CD14-positive monocyte (primary cell): ENCODE data around the gene SMURF1. TPM values are rescaled to one million over a fixed set of nuclear protein-coding genes. Genes with fewer than 3 reads are reported as not detected.

ENCODE experiments used
- DNase-seq, 3 donors: peaks; one replicate each; pipeline ENCODE4 v3.0.0-alpha.2; 2011 to 2022
- H2AFZ ChIP-seq: 2 replicates; pipeline ENCODE4 v1.6.0; 2012; ENCODE audit warnings: mild to moderate bottlenecking, low read depth, low read length, inconsistent platforms; ENCODE audit not compliant: insufficient read depth, poor library complexity, severe bottlenecking
- H3K27ac ChIP-seq, 2 donors: 1 replicate in 1 of 2; 2 replicates in 1 of 2; pipeline ENCODE4 v1.5.1; 2012 to 2013; ENCODE audit warnings: low read length in 2 of 2, control low read depth in 1 of 2, inconsistent platforms in 1 of 2, low read depth in 1 of 2, mild to moderate bottlenecking in 1 of 2
- H3K27me3 ChIP-seq, 2 donors: one replicate each; pipeline versions ENCODE4 v1.6.0 to v1.6.1; 2011 to 2013; ENCODE audit warnings: low read length in 2 of 2; ENCODE audit not compliant: control insufficient read depth in 2 of 2, insufficient read depth in 2 of 2
- H3K36me3 ChIP-seq, 2 donors: replicated peaks in 1 of 2; 1 replicate in 1 of 2; 2 replicates in 1 of 2; pipeline versions ENCODE4 v1.5.1 to v1.6.1; 2012 to 2013; ENCODE audit warnings: low read length in 2 of 2, control low read depth in 1 of 2, inconsistent platforms in 1 of 2, mild to moderate bottlenecking in 1 of 2; ENCODE audit not compliant: insufficient read depth in 2 of 2, control insufficient read depth in 1 of 2
- H3K4me1 ChIP-seq, 2 donors: 1 replicate in 1 of 2; 2 replicates in 1 of 2; pipeline versions ENCODE4 v1.5.1 to v1.6.1; 2012 to 2013; ENCODE audit warnings: low read length in 2 of 2, control low read depth in 1 of 2, inconsistent platforms in 1 of 2, mild to moderate bottlenecking in 1 of 2, moderate library complexity in 1 of 2; ENCODE audit not compliant: insufficient read depth in 2 of 2, control insufficient read depth in 1 of 2
- H3K4me2 ChIP-seq: replicated peaks from 2 replicates; pipeline ENCODE3; 2012; ENCODE audit warnings: low read length, moderate library complexity, mild to moderate bottlenecking; ENCODE audit not compliant: poor library complexity, severe bottlenecking; ENCODE audit errors: extremely low read depth
- H3K4me3 ChIP-seq, 3 experiments: fragments of 200-600 bp in 1 of 3; sonication (generic) in 1 of 3; replicated peaks in 1 of 3; 1 replicate in 2 of 3; 2 replicates in 1 of 3; pipeline ENCODE4 v1.5.1; 2011 to 2013; ENCODE audit warnings: low read length in 3 of 3, mild to moderate bottlenecking in 3 of 3, control low read depth in 2 of 3, low read depth in 2 of 3, inconsistent platforms in 1 of 3, moderate library complexity in 1 of 3
- H3K79me2 ChIP-seq: 2 replicates; pipeline ENCODE4 v1.6.0; 2012; ENCODE audit warnings: mild to moderate bottlenecking, control low read depth, inconsistent platforms, low read length, moderate library complexity; ENCODE audit not compliant: insufficient read depth
- H3K9ac ChIP-seq: 2 replicates; pipeline ENCODE4 v1.6.0; 2017; ENCODE audit warnings: low read length, mild to moderate bottlenecking; ENCODE audit not compliant: insufficient read depth, poor library complexity, severe bottlenecking
- H3K9me3 ChIP-seq, 2 donors: replicated peaks in 1 of 2; 1 replicate in 1 of 2; 2 replicates in 1 of 2; pipeline versions ENCODE4 v1.5.1 to v1.6.1; 2012 to 2013; ENCODE audit warnings: low read length in 2 of 2, control low read depth in 1 of 2; ENCODE audit not compliant: control insufficient read depth in 1 of 2, insufficient read depth in 1 of 2
- H4K20me1 ChIP-seq: 2 replicates; pipeline ENCODE4 v1.6.0; 2012; ENCODE audit warnings: mild to moderate bottlenecking, low read length, control low read depth, moderate library complexity; ENCODE audit not compliant: insufficient read depth
- H3K27ac Mint-ChIP-seq, 7 donors: one replicate each; pipeline ENCODE4 v1.8.0; 2020; ENCODE audit warnings: mild to moderate bottlenecking in 7 of 7, mixed read lengths in 7 of 7, moderate library complexity in 6 of 7, inconsistent platforms in 2 of 7
- H3K27me3 Mint-ChIP-seq, 3 donors: one replicate each; pipeline ENCODE4 v1.8.0; 2021 to 2022; ENCODE audit warnings: low read depth in 3 of 3, mild to moderate bottlenecking in 3 of 3, mixed read lengths in 3 of 3, moderate library complexity in 3 of 3, inconsistent platforms in 1 of 3
- H3K36me3 Mint-ChIP-seq, 2 donors: one replicate each; pipeline ENCODE4 v1.8.0; 2020; ENCODE audit warnings: mixed read lengths in 2 of 2, inconsistent platforms in 1 of 2, mild to moderate bottlenecking in 1 of 2
- H3K4me1 Mint-ChIP-seq: one replicate; pipeline ENCODE4 v1.8.0; 2020; ENCODE audit warnings: mild to moderate bottlenecking, mixed read lengths
- H3K4me3 Mint-ChIP-seq, 2 donors: one replicate each; pipeline ENCODE4 v1.8.0; 2020; ENCODE audit warnings: mild to moderate bottlenecking in 2 of 2, mixed read lengths in 2 of 2, moderate library complexity in 1 of 2
- H3K9me3 Mint-ChIP-seq, 7 donors: one replicate each; pipeline ENCODE4 v1.8.0; 2020 to 2022; ENCODE audit warnings: mixed read lengths in 7 of 7, mild to moderate bottlenecking in 6 of 7, moderate library complexity in 6 of 7, inconsistent platforms in 2 of 7
- WGBS: methylation state at CpG from one replicate; pipeline ENCODE4 v1.1.5; 2013; ENCODE audit warnings: missing lambda C conversion rate; ENCODE audit not compliant: insufficient coverage; 5-methylcytosine and 5-hydroxymethylcytosine counted together
- intact Hi-C, 2 donors: fragments of 100-400 bp; cut with micrococcal nuclease; formaldehyde crosslinking; loops; one replicate each; pipeline versions ENCODE4 v1.15.0 to v1.15.1; 2023
- polyA plus RNA-seq, 3 donors: library from polyadenylated mRNA; depleted of rRNA in 1 of 3; unstranded in 2 of 3; stranded (reverse) in 1 of 3; fragments of 300-500 nt in 2 of 3; fragments of >200 nt in 1 of 3; fragmentation: Illumina TruSeq in 2 of 3; gene quantifications; 1 replicate in 2 of 3; 2 replicates in 1 of 3; pipeline ENCODE4 v1.2.3, GENCODE V29; 2012 to 2021
- TF ChIP-seq, protein P1 (sequence below): fragments of 200-600 bp; IDR thresholded peaks from one replicate; pipeline ENCODE4 v1.8.0; 2022; ENCODE audit warnings: antibody characterized with exemption, mild to moderate bottlenecking

SMURF1 gene
- polyA plus RNA-seq, 3 donors, result 0.48 to 15.8 (median 1.6) TPM

DNA sequence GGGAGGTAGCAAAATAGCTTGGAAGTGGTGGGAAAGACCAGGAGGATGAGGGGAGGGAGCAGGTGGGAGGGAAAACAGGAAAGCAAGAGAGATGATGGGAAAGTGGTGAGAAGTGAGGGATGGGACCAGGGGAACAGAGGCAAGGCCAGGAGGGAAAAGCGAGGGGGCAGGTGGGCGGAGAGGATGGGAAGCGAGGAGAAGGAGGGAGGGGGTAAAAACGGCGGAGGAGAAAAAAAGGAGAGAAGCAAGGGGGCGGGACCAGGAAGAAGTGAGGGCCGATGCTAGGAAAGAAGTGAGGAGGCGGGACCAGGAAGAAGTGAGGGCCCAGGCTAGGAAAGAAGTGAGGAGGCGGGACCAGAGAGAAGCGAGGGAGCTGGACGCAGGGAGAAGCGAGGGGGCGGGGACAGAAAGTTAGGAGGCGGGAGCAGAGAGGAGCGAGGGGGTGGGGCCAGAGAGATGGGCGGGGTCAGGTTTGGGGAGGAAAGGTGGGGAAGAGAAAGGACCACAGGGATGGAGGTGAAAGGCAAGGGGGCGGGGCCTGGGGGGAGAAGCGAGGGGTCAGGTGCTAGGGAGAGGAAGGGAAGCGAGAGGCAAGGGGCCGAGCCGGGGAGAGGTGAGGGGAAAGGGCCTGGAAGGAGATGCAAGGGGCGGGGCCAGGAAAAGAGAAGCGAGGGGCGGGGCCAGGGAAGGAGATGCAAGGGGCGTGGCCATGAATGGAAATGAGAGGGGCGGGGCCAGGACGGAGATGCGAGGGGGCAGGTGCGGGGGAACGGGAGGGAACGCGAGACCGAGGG lies 984 bp downstream of the SMURF1 start:
- H3K9me3 ChIP-seq, result no peaks in the 10 kb centered on the region
- H3K27ac ChIP-seq, result peak overlapping the region in 1 of 2 donors; percentile 57
- peak; percentile 77 to 89 (median 89) for DNase-seq
- intact Hi-C loops, result loop anchor here in 1 of 2 donors (5.0 kb wide), 1 partner anchor 184 kb away; the partner anchor contains the start of gene ARPC1A
- peaks cover 52% of the 10 kb centered on the region for H3K79me2 ChIP-seq
- peaks cover 45% of the 10 kb centered on the region for H3K4me1 Mint-ChIP-seq
- peaks cover 0 to 4% of the 10 kb centered on the region in 2 donors for H3K36me3 Mint-ChIP-seq
- H3K4me3 Mint-ChIP-seq, result peak overlapping the region; percentile 82 to 85
- H3K4me1 ChIP-seq, result peaks cover 17 to 33% of the 10 kb centered on the region in 2 donors
- peak overlapping the region; percentile 32 to 97 (median 94) for H3K4me3 ChIP-seq
- H4K20me1 ChIP-seq, result peaks cover 53% of the 10 kb centered on the region
- peak overlapping the region; percentile 76 for H3K4me2 ChIP-seq
- peaks cover 0 to 4% (median 0%) of the 10 kb centered on the region in 3 donors for H3K27me3 Mint-ChIP-seq
- TF ChIP-seq, protein P1, sequence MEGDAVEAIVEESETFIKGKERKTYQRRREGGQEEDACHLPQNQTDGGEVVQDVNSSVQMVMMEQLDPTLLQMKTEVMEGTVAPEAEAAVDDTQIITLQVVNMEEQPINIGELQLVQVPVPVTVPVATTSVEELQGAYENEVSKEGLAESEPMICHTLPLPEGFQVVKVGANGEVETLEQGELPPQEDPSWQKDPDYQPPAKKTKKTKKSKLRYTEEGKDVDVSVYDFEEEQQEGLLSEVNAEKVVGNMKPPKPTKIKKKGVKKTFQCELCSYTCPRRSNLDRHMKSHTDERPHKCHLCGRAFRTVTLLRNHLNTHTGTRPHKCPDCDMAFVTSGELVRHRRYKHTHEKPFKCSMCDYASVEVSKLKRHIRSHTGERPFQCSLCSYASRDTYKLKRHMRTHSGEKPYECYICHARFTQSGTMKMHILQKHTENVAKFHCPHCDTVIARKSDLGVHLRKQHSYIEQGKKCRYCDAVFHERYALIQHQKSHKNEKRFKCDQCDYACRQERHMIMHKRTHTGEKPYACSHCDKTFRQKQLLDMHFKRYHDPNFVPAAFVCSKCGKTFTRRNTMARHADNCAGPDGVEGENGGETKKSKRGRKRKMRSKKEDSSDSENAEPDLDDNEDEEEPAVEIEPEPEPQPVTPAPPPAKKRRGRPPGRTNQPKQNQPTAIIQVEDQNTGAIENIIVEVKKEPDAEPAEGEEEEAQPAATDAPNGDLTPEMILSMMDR, result no peak
- H2AFZ ChIP-seq, result peak overlapping the region; percentile 40
- no peaks in the 10 kb centered on the region for H3K36me3 ChIP-seq
- WGBS, result 35% methylated on average over 25 of the region's 33 CpGs
- no peaks in the 10 kb centered on the region for H3K9me3 Mint-ChIP-seq
- H3K9ac ChIP-seq, result peak overlapping the region; percentile 90
- peak overlapping the region; percentile 50 to 92 (median 85) for H3K27ac Mint-ChIP-seq
- no peaks in the 10 kb centered on the region for H3K27me3 ChIP-seq

DNA sequence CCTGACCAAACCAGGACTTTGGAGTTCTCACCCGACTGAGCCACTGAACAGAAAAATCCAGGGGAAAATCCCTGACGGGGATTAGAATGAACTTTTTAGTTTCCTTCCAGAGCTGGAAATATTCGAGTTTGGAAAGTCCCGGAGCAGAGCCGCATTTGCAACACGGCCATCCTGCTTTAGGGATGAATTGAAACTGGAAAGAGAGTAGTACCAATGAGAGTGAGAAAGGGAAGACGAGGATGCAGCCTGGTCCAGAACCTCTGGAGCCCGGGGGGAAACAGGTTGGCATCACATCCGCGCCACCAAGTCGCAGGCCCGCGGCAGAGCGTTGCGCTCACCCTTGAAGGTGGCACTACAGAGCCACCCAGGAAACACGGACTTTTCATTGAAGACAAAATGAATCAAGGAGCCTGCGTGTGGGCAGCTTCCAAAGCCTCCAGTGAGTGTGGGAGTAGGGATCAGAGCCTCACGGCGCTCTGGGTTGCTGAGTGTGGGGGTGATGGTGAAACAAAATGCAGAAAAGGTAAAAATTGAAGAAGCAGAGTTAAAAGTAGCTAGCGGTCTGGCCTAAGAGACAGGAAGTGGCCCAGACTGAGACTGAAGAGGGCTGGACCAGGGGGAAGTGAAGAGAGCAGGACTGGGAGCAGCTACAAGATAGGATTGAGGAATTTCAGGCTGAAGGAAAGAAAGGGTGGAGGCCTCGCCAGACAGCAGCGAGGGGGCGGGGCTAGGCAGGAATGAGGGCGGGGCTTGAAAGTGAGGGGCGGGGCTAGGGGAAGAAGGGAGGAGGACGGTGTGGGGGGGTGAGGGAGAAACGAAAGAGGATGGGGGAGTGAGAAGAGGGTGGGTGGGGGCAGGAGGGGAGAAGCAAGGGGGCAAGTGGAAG lies 1.8 kb downstream of the SMURF1 start:
- H3K36me3 Mint-ChIP-seq, result peaks cover 0 to 8% of the 10 kb centered on the region in 2 donors
- peak overlapping the region in 1 of 3 experiments; percentile 97 for H3K4me3 ChIP-seq
- peaks cover 47% of the 10 kb centered on the region for H3K4me1 Mint-ChIP-seq
- H3K9me3 ChIP-seq, result no peaks in the 10 kb centered on the region
- H3K9ac ChIP-seq, result no peak overlapping the region
- peak overlapping the region; percentile 22 to 57 for H3K27ac ChIP-seq
- H3K4me3 Mint-ChIP-seq, result peak overlapping the region; percentile 70 to 73
- WGBS, result 58% methylated on average over 26 of the region's 27 CpGs
- DNase-seq, result peak; percentile 18 to 43 (median 39)
- H3K4me1 ChIP-seq, result peaks cover 17 to 33% of the 10 kb centered on the region in 2 donors
- no peaks in the 10 kb centered on the region for H3K27me3 ChIP-seq
- no peaks in the 10 kb centered on the region for H3K36me3 ChIP-seq
- H3K9me3 Mint-ChIP-seq, result no peaks in the 10 kb centered on the region
- H3K79me2 ChIP-seq, result peaks cover 60% of the 10 kb centered on the region
- H4K20me1 ChIP-seq, result peaks cover 62% of the 10 kb centered on the region
- no peak overlapping the region for H2AFZ ChIP-seq
- peak overlapping the region; percentile 76 for H3K4me2 ChIP-seq
- intact Hi-C loops, result loop anchor here in 1 of 2 donors (5.0 kb wide), 1 partner anchor 185 kb away; the partner anchor contains the start of gene ARPC1A
- H3K27me3 Mint-ChIP-seq, result peaks cover 0 to 4% (median 0%) of the 10 kb centered on the region in 3 donors
- TF ChIP-seq, protein P1, result no peak
- peak overlapping the region; percentile 66 to 92 (median 85) for H3K27ac Mint-ChIP-seq
